Prostate gland (tissue), 2 donors: ENCODE results near the gene EHD3.

Experiments used
- CTCF ChIP-seq, 4 experiments: fragments of 200-600 bp in 2 of 4; fragments of 450-650 bp in 2 of 4; sonication (generic) in 2 of 4; IDR thresholded peaks; 1 replicate in 3 of 4; 2 replicates in 1 of 4; pipeline ENCODE4 v1.5.1; 2016 to 2019; ENCODE audit warnings: antibody characterized with exemption in 4 of 4, mild to moderate bottlenecking in 2 of 4, moderate library complexity in 2 of 4
- POLR2A ChIP-seq: fragments of 450-650 bp; IDR thresholded peaks from one replicate; pipeline ENCODE4 v1.6.1; 2016; ENCODE audit warnings: antibody characterized with exemption, mild to moderate bottlenecking
- POLR2AphosphoS5 ChIP-seq: sonication (generic); formaldehyde crosslinking; IDR thresholded peaks from one replicate; pipeline ENCODE4 v1.6.1; 2017; ENCODE audit warnings: antibody characterized with exemption

DNA sequence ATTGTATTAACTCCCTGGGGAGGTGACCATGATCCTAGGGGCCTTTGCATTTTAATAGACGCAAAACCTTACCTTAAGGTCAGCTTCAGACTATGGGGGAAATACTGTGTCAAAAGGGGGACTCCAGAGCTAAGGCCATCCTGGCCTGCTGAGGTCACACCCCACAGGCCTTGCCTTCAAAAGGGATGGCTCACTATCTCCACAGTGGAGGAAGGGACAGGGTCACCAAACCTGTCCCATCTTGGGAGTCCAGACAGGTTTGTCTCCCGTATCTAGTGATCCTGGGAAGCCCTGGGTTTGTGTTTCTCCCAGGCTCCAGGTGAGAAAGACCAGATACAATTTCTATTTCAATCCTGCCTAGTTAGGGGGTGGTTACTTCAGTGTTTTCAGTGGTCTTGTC is 41.6 kb upstream of the EHD3 start:
- TF ChIP-seq POLR2A = no peak
- no peak for TF ChIP-seq CTCF (IDR thresholded peaks at IDR 0.05)
- no peak for TF ChIP-seq POLR2AphosphoS5
